HG02798 (cell line): ENCODE results near the gene UBAC1.
"Not testable (repeated sequence)": the region's sequence is repeated elsewhere in the genome, so short reads cannot be mapped to it uniquely, and the experiment has no call there.

Source experiments
- ATAC-seq: cut with Tn5 transposase; IDR thresholded peaks from one replicate; pipeline ENCODE4 v1.9.1; 2021; ENCODE audit warnings: mild to moderate bottlenecking; ENCODE audit not compliant: unreplicated experiment, poor library complexity

UBAC1 gene

GRCh38 chr9:135962696-135963307 is 1.6 kb upstream of the UBAC1 start:
- ATAC-seq: no peak

- no peak for ATAC-seq
These were observed 880 bp upstream of the UBAC1 start for GRCh38 chr9:135961811-135962695.

GRCh38 chr9:135960411-135961276 is 529 bp downstream of the UBAC1 start:
- ATAC-seq: peak; percentile 19

- no peak for ATAC-seq
These were observed 1.4 kb downstream of the UBAC1 start for GRCh38 chr9:135959814-135960213.

- ATAC-seq: no peak
These were observed 2.7 kb downstream of the UBAC1 start for GRCh38 chr9:135958485-135958884.

- ATAC-seq: no peak
These were observed 3.7 kb downstream of the UBAC1 start for GRCh38 chr9:135957431-135957830.

GRCh38 chr9:135956802-135957174 is 4.4 kb downstream of the UBAC1 start:
- ATAC-seq: no peak

GRCh38 chr9:135955934-135956801 is 5.0 kb downstream of the UBAC1 start:
- no peak for ATAC-seq

- ATAC-seq: no peak
These were observed 8.4 kb downstream of the UBAC1 start for GRCh38 chr9:135952664-135953206.

- ATAC-seq: no peak
These were observed 9.1 kb downstream of the UBAC1 start for GRCh38 chr9:135951889-135952663.

GRCh38 chr9:135951310-135951709 is 9.9 kb downstream of the UBAC1 start:
- not testable (repeated sequence) for ATAC-seq

GRCh38 chr9:135950841-135951240 is 10.3 kb downstream of the UBAC1 start:
- ATAC-seq: not testable (repeated sequence)

GRCh38 chr9:135950135-135950682 is 11.0 kb downstream of the UBAC1 start:
- ATAC-seq: no peak

GRCh38 chr9:135949501-135950134 is 11.6 kb downstream of the UBAC1 start:
- ATAC-seq: no peak

GRCh38 chr9:135948968-135949367 is 12.2 kb downstream of the UBAC1 start:
- ATAC-seq: no peak

- no peak for ATAC-seq
These were observed 12.7 kb downstream of the UBAC1 start for GRCh38 chr9:135948446-135948845.

GRCh38 chr9:135947582-135947981 is 13.6 kb downstream of the UBAC1 start:
- no peak for ATAC-seq

GRCh38 chr9:135947105-135947504 is 14.1 kb downstream of the UBAC1 start:
- not testable (repeated sequence) for ATAC-seq
